Thyroid gland (tissue), 4 donors: Measurements from ENCODE around the gene PLIN5.

Experiments used
- CTCF ChIP-seq, 6 experiments: fragments of 200-600 bp in 3 of 6; fragments of 450-650 bp in 3 of 6; sonication (generic) in 3 of 6; IDR thresholded peaks; one replicate each; pipeline ENCODE4 v1.5.1; 2016 to 2019; ENCODE audit warnings: antibody characterized with exemption in 6 of 6, mild to moderate bottlenecking in 2 of 6, inconsistent platforms in 1 of 6, moderate library complexity in 1 of 6
- POLR2A ChIP-seq, 2 donors: fragments of 450-650 bp; IDR thresholded peaks; one replicate each; pipeline ENCODE4 v1.6.1; 2017; ENCODE audit warnings: antibody characterized with exemption in 2 of 2, mild to moderate bottlenecking in 2 of 2, moderate library complexity in 1 of 2

- TF ChIP-seq CTCF (IDR thresholded peaks at IDR 0.05): no peak
- TF ChIP-seq POLR2A (IDR thresholded peaks at IDR 0.05): no peak
Measured at GRCh38 chr19:4519521-4520277, 15.3 kb downstream of the PLIN5 start.
